ENCODE data around the gene DDB1. TPM values are rescaled to one million over a fixed set of nuclear protein-coding genes. Genes with fewer than 3 reads are reported as not detected.

The DDB1 gene
- total and polyA plus RNA-seq, 10 of the 15 experiments (the other 5 are each of a cell fraction or from before 2014, with no cell fraction given), result 136 to 272 (median 216) TPM

DNA sequence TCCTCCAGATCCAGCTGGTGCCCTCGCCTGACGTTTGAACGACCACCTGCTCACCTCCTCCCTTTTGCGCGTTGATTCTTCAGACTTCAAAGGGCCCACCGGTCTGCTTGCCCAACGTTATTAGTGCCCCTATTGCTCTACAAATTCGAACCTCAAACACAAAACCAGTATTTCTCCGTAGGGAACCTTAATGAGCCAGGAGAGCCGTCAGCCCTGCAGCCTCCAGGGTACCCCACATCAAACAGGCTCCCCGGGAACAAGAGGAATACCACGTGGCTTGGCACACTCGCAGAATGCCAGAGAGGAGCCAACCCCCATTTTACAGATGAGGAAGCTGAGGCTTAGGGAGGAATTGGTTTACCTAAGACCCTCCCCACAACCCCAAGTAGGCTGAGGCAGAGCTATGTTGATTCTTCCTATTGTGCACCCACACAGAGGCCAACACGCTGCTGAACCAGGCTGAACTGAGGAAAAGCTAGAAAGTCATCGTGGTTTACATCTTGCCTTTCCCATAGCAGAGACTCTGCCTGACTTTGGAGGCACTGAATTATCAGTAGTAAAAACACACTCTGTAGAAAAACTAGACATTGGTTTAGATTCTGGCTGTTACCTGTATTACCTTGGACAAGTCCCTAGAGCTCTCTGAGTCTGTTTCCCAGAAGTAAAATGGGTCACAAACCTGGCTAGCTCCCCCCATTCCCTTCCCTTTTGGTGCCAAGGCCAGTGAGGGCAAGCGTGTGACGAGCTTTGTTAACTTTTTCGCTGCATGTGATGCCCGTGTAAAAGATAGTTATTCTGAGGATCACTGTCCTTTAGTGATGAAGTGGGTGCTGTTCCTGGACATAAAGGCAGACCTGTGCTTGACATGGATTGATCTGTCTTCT, 887 bp upstream of the DDB1 start:
- peak overlapping the region; percentile 90 for H3K4me3 ChIP-seq
- no peaks in the 10 kb centered on the region for H3K27me3 ChIP-seq (replicated peaks in 1 of 2; ENCODE audit: control insufficient read depth in 2 of 2, insufficient read depth in 2 of 2, low read length in 1 of 2)
- TSS peak; percentile 92 for BruUV-seq (replicated peaks)
- no peaks in the 10 kb centered on the region for H3K9me3 ChIP-seq (replicated peaks; ENCODE audit: control insufficient read depth, insufficient read depth, low read length)
- no peak for DNase-seq (ENCODE audit: low read depth, low spot score)
- ChIA-PET SMC1A (ENCODE audit: uncharacterized antibody, unreplicated experiment) (interaction anchor here (0.7 to 8.1 kb wide), 14 partner anchors 24 to 502 kb away, joined by 3 to 414 read pairs (median 5); partner anchors contain the start of genes CPSF7, CYB561A3, SDHAF2 and TMEM138), POLR2A (interaction anchor here (0.6 to 5.9 kb wide), 10 partner anchors 23 to 380 kb away, joined by 3 to 86 read pairs (median 9); partner anchors contain the start of genes CPSF7, CYB561A3, SDHAF2 and TMEM138), RAD21 (ENCODE audit: unreplicated experiment) (interaction anchor here (0.6 to 6.5 kb wide), 7 partner anchors 25 to 96 kb away, joined by 3 to 424 read pairs (median 6); partner anchors contain the start of genes CPSF7, CYB561A3, SDHAF2 and TMEM138), CTCF (interaction anchor here (0.8 to 10.2 kb wide), 12 partner anchors 8 to 293 kb away, joined by 3 to 729 read pairs (median 8); partner anchors contain the start of genes CYB561A3, TMEM138 and TMEM216)
- H3K4me2 ChIP-seq (ENCODE audit: control insufficient read depth, insufficient read depth), result peak overlapping the region; percentile 77
- H3K79me2 ChIP-seq (ENCODE audit: control insufficient read depth, insufficient read depth, low read length), result peaks cover 54% of the 10 kb centered on the region
- intact Hi-C loops (cut with micrococcal nuclease; ENCODE audit: unreplicated experiment) (loop anchor here (1.0 to 10.0 kb wide), 3 partner anchors 29 to 104 kb away; partner anchors contain the start of gene TMEM138), in situ Hi-C loops (cut with MboI) (no loop called here)
- H3K36me3 ChIP-seq (ENCODE audit: control insufficient read depth in 2 of 2, insufficient read depth in 2 of 2, low read length in 1 of 2), result peaks cover 2 to 7% of the 10 kb centered on the region in 2 experiments; a peak in 3 of 4 replicates
- ATAC-seq, result peak; percentile 9
- peak; percentile 75 for FAIRE-seq
- 18% methylated on average over 19 of the region's 19 CpGs for WGBS (ENCODE audit: insufficient coverage, insufficient replicate concordance, low lambda C conversion rate, missing lambda C conversion rate)
- H2AFZ ChIP-seq (ENCODE audit: control insufficient read depth, low read depth, low read length), result peak overlapping the region; percentile 83
- H3K4me1 ChIP-seq (ENCODE audit: control insufficient read depth, insufficient read depth, low read length), result peaks cover 20% of the 10 kb centered on the region
- H3K27ac ChIP-seq (ENCODE audit: control insufficient read depth, insufficient read depth), result peak overlapping the region; percentile 92
- no peaks in the 10 kb centered on the region; the same call in 1 of the 2 replicates for H4K20me1 ChIP-seq (ENCODE audit: control insufficient read depth, insufficient read depth)
- H3K9ac ChIP-seq (ENCODE audit: control insufficient read depth, insufficient read depth, low read length), result peak overlapping the region; percentile 99
- TF ChIP-seq, protein P1, sequence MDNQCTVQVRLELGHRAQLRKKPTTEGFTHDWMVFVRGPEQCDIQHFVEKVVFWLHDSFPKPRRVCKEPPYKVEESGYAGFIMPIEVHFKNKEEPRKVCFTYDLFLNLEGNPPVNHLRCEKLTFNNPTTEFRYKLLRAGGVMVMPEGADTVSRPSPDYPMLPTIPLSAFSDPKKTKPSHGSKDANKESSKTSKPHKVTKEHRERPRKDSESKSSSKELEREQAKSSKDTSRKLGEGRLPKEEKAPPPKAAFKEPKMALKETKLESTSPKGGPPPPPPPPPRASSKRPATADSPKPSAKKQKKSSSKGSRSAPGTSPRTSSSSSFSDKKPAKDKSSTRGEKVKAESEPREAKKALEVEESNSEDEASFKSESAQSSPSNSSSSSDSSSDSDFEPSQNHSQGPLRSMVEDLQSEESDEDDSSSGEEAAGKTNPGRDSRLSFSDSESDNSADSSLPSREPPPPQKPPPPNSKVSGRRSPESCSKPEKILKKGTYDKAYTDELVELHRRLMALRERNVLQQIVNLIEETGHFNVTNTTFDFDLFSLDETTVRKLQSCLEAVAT (IDR thresholded peaks at IDR 0.05), result no peak
- TF ChIP-seq, protein P2, sequence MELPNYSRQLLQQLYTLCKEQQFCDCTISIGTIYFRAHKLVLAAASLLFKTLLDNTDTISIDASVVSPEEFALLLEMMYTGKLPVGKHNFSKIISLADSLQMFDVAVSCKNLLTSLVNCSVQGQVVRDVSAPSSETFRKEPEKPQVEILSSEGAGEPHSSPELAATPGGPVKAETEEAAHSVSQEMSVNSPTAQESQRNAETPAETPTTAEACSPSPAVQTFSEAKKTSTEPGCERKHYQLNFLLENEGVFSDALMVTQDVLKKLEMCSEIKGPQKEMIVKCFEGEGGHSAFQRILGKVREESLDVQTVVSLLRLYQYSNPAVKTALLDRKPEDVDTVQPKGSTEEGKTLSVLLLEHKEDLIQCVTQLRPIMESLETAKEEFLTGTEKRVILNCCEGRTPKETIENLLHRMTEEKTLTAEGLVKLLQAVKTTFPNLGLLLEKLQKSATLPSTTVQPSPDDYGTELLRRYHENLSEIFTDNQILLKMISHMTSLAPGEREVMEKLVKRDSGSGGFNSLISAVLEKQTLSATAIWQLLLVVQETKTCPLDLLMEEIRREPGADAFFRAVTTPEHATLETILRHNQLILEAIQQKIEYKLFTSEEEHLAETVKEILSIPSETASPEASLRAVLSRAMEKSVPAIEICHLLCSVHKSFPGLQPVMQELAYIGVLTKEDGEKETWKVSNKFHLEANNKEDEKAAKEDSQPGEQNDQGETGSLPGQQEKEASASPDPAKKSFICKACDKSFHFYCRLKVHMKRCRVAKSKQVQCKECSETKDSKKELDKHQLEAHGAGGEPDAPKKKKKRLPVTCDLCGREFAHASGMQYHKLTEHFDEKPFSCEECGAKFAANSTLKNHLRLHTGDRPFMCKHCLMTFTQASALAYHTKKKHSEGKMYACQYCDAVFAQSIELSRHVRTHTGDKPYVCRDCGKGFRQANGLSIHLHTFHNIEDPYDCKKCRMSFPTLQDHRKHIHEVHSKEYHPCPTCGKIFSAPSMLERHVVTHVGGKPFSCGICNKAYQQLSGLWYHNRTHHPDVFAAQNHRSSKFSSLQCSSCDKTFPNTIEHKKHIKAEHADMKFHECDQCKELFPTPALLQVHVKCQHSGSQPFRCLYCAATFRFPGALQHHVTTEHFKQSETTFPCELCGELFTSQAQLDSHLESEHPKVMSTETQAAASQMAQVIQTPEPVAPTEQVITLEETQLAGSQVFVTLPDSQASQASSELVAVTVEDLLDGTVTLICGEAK (IDR thresholded peaks at IDR 0.05; ENCODE audit: borderline replicate concordance), result no peak
- TF ChIP-seq IKZF2 (IDR thresholded peaks at IDR 0.05), result peak; percentile 7 to 44; a peak in 1 of 4 replicates
- TF ChIP-seq ZNF24 (IDR thresholded peaks at IDR 0.05), result no peak
- TF ChIP-seq RCOR1 (conservative IDR thresholded peaks at IDR 0.05; ENCODE audit: low read depth, low read length), result 0 out of 2 replicates have a peak, but pooled peaks have one; percentile 2
- 0 out of 2 replicates have a peak, but pooled peaks have one; percentile 28 for TF ChIP-seq MTA3 (IDR thresholded peaks at IDR 0.05; ENCODE audit: borderline replicate concordance, low read length)
- peak; percentile 3; the same call in 1 of the 2 replicates for TF ChIP-seq NR2F1 (conservative IDR thresholded peaks at IDR 0.05)
- TF ChIP-seq POLR2A (IDR thresholded peaks at IDR 0.05; ENCODE audit: low read depth, low read length), result no peak
- TF ChIP-seq, protein P3, sequence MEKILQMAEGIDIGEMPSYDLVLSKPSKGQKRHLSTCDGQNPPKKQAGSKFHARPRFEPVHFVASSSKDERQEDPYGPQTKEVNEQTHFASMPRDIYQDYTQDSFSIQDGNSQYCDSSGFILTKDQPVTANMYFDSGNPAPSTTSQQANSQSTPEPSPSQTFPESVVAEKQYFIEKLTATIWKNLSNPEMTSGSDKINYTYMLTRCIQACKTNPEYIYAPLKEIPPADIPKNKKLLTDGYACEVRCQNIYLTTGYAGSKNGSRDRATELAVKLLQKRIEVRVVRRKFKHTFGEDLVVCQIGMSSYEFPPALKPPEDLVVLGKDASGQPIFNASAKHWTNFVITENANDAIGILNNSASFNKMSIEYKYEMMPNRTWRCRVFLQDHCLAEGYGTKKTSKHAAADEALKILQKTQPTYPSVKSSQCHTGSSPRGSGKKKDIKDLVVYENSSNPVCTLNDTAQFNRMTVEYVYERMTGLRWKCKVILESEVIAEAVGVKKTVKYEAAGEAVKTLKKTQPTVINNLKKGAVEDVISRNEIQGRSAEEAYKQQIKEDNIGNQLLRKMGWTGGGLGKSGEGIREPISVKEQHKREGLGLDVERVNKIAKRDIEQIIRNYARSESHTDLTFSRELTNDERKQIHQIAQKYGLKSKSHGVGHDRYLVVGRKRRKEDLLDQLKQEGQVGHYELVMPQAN (conservative IDR thresholded peaks at IDR 0.05), result 0 out of 2 replicates have a peak, but pooled peaks have one; percentile 5
- no peak for TF ChIP-seq EED (IDR thresholded peaks at IDR 0.05; ENCODE audit: low read depth)
- no peak for TF ChIP-seq SMAD5 (IDR thresholded peaks at IDR 0.05; ENCODE audit: low read depth)
- TF ChIP-seq EGR1 (IDR thresholded peaks at IDR 0.05; ENCODE audit: borderline replicate concordance in 1 of 2, low read depth in 2 of 2, low read length in 2 of 2), result 0 out of 3 replicates have a peak, but pooled peaks of 1 of the 2 experiments have one; percentile 18
- 0 out of 2 replicates have a peak, but pooled peaks have one; percentile 6 for TF ChIP-seq CHD2 (IDR thresholded peaks at IDR 0.05; ENCODE audit: borderline replicate concordance, low read depth, low read length)
- TF ChIP-seq KLF5 (IDR thresholded peaks at IDR 0.05; ENCODE audit: partially characterized antibody), result peak; percentile 2
- no peak for TF ChIP-seq SREBF1 (IDR thresholded peaks at IDR 0.05; ENCODE audit: low read length)

All from GM12878 (cell line).